Uterus (tissue), 2 donors: ENCODE measurements around the gene MIER3.

Experiments
- CTCF ChIP-seq, 4 experiments: fragments of 200-600 bp in 2 of 4; fragments of 450-650 bp in 2 of 4; sonication (generic) in 2 of 4; IDR thresholded peaks; one replicate each; pipeline ENCODE4 v1.5.1; 2016 to 2019; ENCODE audit warnings: antibody characterized with exemption in 4 of 4, mild to moderate bottlenecking in 2 of 4, moderate library complexity in 1 of 4
- POLR2A ChIP-seq, 2 donors: fragments of 450-650 bp; IDR thresholded peaks; one replicate each; pipeline ENCODE4 v1.6.1; 2016; ENCODE audit warnings: antibody characterized with exemption in 2 of 2, mild to moderate bottlenecking in 1 of 2, moderate library complexity in 1 of 2

- TF ChIP-seq POLR2A (IDR thresholded peaks at IDR 0.05) (no peak), CTCF (IDR thresholded peaks at IDR 0.05) (no peak)
Measured at GRCh38 chr5:56898213-56898612, 53.7 kb downstream of the MIER3 start.
